Stimulated activated CD8-positive, alpha-beta memory T cell treated with anti-CD3 and anti-CD28 coated beads, Interleukin-12 subunit alpha, Interleukin-12 subunit beta, amount 100 ng/mL, for 1 hour (primary cell): ENCODE data around the gene RIPK3.

Experiments used
- DNase-seq: peaks from one replicate; pipeline ENCODE4 v3.0.0-alpha.2; 2020; ENCODE audit warnings: low read depth

RIPK3 gene

DNA sequence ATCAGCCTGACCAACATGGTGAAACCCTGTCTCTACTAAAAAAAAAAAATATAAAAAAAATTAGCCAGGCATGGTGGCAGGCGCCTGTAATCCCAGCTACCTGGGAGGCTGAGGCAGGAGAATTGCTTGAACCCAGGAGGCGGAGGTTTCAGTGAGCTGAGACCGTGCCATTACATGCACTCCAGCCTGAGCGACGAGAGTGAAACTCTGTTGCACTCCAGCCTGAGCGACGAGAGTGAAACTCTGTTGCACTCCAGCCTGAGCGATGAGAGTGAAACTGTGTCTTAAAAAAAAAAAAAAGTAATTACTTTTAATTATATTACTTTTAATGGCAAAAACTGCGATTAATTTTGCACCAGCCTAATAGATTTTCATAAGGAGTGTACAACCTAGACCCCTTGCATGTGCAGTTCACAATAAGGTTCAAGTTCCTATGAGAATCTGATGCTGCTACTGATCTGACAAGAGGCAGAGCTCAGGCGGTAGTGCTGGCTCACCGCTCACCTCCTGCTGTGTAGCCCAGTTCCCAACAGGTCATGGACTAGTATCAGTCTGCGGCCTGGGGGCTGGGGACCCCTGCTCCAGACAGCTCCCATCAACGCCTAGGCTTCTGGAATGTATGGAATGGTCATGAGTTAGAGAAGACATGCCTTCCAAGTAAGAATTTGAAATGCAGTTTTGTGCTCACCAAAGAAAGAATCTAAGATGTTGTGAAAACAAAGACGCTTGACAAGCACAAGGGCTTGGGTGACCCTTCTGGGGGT is 18.4 kb downstream of the RIPK3 start:
- DNase-seq, result no peak

DNA sequence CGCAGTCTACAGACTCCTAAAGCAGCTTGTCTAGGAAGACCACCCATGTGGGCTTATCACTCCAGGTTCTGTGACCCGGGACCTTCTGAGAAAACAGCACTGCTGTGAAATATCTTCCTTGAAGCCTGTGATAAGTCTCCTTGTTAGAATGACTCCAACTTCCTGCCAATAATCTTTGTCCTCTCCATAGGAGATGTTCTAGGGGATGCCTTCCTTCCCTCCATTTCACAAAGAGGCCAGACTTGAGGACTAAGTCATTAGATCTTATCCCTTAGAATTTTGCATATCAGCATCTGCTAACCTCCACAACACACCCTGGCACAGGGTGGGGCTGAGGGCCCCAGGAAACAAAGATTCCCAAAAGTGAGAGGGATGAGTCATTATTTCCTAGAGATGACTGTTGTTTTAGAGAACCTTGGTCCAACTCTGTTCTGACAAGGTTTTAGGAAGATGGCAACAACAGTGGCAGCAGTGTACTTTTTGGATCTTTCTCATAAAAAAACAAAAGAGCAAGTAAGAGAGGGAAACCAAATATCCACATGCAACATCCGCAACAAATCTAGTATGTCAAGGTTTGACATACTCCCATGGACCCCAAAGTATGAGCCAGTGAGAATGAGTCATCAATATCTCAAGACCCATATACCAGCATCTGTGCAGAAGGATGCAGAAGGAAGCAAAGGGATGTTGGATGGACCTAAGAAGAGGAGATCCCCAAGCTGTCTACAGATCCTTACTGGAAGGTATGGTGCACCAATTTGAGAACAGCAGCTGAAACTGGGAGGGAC is 22.5 kb downstream of the RIPK3 start:
- DNase-seq, result no peak

DNA sequence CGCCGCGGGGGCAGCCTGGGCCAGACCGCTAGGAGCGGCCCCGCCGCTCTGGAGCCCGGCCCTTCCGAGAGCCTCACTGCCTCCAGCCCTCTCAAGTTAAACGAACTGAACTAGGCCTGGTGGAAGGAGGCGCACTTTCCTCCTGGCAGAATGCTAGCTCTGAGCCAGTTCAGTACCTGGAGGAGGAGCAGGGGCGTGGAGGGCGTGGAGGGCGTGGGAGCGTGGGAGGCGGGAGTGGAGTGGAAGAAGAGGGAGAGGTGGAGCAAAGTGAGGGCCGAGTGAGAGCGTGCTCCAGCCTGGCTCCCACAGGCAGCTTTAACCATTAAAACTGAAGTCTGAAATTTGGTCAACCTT is 23.2 kb downstream of the RIPK3 start:
- no peak for DNase-seq

DNA sequence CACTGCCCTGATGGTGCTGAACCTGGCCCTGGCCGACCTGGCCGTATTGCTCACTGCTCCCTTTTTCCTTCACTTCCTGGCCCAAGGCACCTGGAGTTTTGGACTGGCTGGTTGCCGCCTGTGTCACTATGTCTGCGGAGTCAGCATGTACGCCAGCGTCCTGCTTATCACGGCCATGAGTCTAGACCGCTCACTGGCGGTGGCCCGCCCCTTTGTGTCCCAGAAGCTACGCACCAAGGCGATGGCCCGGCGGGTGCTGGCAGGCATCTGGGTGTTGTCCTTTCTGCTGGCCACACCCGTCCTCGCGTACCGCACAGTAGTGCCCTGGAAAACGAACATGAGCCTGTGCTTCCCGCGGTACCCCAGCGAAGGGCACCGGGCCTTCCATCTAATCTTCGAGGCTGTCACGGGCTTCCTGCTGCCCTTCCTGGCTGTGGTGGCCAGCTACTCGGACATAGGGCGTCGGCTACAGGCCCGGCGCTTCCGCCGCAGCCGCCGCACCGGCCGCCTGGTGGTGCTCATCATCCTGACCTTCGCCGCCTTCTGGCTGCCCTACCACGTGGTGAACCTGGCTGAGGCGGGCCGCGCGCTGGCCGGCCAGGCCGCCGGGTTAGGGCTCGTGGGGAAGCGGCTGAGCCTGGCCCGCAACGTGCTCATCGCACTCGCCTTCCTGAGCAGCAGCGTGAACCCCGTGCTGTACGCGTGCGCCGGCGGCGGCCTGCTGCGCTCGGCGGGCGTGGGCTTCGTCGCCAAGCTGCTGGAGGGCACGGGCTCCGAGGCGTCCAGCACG is 23.8 kb downstream of the RIPK3 start:
- DNase-seq, result no peak

DNA sequence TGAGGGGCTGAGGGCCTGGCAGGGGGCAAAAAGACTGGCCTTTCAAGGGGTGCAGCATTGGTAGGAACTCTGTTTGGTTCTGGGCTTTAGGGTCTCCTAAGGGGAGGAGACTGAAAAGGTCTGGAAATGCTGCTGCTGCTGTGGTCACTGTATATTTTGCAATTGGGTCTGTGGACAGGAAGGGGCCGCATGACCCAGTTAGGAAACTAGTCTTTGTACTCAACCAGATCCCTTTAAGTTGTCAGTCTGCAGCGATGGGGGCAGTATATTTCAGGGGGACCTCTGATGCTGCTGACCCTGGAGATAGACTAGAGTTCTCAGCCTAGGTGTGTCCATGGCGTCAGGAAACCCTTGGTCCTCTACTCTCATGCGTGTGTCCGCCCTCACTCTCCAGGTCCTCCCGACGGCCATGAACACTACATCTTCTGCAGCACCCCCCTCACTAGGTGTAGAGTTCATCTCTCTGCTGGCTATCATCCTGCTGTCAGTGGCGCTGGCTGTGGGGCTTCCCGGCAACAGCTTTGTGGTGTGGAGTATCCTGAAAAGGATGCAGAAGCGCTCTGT is 24.5 kb downstream of the RIPK3 start:
- no peak for DNase-seq

DNA sequence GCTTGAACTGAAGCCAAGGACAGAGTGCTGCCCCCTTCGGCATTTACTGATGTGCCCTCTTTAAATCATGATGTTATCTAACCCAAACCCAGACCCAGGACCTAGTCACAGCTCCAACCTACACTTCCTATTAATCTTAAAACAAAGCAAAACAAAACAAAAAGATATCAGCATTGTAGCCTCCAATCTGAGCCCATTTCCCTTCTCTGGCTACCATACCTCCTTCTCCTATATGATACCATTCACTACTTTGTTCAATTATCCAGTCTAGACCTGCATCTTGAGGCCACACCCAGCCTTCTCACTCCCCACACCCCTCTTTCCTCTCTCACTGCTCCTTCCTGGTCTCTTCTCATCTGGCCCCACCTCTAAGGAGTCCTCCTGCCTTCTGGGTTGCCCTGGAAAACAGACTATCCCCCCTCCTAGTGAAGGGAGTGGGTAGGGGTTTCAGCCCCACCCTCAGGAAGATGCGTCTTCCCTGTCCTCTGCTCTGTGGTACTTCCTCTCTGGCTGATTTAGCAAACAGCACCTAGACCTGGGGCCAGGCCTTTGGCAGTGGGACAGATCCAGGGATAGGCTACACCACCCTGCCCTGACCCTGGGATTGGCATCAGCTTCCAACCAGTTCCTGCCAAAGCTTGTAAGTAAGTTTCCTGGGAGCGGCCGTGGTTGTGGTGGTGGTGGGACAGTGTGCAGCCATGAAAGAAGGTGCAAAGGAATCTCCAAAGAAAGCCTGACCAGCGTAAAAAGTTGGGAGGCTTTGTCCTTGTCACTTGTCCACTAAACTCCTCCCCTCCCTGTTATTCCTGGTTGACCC is 25.2 kb downstream of the RIPK3 start:
- no peak for DNase-seq

DNA sequence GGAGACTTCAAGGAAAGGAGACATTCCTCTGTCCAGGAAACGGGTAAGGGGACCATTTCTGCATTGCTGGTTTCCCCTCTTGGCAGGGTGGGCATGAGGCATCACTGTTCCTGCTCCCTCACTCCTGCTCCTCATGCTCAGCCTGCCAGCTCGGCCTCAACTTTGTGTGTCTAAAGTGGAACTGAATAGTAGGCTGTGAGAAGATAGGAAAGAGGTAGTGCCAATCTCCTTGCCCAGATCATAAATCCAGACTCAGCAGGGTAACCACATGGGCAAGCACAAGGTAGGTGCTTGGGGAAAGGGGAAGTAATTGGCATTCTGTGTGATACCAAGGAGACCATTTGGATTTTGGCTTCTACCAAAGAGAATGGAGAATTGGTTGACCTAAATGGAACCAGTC is 25.9 kb downstream of the RIPK3 start:
- DNase-seq, result no peak

DNA sequence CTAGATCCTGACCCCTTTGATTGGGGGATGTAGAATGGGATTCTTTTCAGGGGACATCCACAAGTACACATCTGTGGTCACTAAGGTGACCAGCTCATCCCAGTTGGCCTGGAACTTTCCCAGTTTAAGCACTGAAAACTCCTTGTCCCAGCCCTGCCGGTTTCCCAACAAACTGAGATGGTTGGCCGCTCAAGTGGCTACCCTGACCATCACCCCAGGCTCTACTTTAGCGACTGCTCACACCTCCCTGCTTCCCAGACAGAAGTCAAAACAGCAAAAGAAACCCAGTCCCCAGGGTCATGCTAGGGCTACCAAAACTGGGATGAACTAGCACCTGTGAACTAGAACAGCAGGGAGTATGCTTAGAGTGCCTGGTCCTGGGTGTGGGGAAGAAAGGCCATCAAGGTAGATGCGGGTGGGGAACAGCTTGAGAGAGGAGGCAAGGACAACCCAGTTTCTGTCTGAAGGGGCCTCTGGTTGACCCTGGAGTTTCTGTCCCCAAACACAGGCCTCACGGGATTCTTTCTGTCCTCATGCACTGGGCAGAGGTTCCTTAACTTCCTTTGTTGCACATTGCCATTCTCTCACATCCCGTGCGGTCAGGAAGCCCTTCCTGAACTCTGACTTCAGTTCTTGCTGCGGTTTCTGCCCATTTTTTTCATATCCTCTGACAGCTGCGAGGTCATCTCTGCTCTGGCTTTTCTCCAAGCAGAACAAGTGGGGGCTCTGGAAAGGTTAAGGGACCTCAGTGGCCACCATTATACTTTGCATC is 26.9 kb downstream of the RIPK3 start:
- no peak for DNase-seq

DNA sequence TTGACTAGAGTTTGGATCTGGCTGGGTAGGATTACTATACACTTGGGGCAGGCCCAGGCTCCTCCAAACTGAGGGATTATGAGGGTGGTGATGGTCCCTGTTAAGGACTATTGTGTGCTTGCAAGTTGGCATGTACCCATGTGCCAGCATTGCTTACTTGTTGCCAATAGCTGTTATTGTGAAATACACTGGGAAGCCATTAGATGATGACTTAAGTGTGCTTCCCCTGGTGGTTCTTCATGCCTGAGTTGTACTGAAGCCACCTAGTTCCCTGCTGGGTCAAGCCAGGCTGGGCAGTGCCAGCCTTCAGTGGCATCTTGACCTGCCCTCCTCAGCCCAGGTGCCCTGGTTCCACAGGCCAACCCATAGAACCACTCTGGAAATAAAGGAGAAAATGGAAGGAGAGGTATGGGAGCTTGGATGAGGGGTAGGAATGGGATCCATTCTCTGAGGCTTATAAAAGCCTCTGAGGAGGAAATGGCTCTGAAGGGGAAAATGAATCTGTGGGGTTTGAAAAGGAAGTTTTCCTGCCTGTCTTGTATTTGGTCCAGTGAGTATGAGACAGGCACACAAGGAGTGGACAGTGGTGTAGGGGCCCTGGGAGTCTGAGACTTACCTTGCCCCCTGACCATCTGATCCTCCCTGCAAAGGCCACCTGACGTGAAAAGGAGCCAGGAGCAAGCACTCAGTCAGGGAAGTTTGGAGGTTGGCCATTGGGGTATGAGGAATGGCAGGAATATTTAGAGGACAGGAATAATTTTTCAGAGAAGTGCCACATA is 27.8 kb downstream of the RIPK3 start:
- DNase-seq, result no peak

DNA sequence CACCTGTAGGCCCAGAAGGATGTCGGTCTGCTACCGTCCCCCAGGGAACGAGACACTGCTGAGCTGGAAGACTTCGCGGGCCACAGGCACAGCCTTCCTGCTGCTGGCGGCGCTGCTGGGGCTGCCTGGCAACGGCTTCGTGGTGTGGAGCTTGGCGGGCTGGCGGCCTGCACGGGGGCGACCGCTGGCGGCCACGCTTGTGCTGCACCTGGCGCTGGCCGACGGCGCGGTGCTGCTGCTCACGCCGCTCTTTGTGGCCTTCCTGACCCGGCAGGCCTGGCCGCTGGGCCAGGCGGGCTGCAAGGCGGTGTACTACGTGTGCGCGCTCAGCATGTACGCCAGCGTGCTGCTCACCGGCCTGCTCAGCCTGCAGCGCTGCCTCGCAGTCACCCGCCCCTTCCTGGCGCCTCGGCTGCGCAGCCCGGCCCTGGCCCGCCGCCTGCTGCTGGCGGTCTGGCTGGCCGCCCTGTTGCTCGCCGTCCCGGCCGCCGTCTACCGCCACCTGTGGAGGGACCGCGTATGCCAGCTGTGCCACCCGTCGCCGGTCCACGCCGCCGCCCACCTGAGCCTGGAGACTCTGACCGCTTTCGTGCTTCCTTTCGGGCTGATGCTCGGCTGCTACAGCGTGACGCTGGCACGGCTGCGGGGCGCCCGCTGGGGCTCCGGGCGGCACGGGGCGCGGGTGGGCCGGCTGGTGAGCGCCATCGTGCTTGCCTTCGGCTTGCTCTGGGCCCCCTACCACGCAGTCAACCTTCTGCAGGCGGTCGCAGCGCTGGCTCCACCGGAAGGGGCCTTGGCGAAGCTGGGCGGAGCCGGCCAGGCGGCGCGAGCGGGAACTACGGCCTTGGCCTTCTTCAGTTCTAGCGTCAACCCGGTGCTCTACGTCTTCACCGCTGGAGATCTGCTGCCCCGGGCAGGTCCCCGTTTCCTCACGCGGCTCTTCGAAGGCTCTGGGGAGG is 28.9 kb downstream of the RIPK3 start, which contains the start of gene LTB4R:
TSS of gene LTB4R (plus strand) at position 857 of the 959 bp plus-strand sequence. CDS start 4,150 bp downstream, outside the sequence.
- DNase-seq, result peak; percentile 22

DNA sequence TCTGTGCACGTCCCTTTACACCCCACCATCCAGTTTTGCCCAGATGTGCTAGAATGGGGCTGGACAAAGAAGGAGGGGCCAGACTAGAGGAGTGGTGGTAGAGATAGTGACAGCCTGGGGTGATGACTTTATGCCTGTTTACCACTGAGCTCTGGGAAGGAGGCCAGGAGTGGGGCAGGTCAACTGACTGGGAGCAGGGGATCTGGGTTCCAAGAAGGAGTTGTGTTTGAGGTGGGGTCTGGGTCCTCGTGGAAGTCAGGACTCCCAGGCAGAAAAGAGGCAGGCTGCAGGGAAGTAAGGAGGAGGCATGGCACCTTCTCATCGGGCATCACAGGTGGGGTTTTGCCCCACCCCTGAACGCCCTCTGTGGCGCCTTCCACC is 29.5 kb downstream of the RIPK3 start:
- DNase-seq, result no peak

DNA sequence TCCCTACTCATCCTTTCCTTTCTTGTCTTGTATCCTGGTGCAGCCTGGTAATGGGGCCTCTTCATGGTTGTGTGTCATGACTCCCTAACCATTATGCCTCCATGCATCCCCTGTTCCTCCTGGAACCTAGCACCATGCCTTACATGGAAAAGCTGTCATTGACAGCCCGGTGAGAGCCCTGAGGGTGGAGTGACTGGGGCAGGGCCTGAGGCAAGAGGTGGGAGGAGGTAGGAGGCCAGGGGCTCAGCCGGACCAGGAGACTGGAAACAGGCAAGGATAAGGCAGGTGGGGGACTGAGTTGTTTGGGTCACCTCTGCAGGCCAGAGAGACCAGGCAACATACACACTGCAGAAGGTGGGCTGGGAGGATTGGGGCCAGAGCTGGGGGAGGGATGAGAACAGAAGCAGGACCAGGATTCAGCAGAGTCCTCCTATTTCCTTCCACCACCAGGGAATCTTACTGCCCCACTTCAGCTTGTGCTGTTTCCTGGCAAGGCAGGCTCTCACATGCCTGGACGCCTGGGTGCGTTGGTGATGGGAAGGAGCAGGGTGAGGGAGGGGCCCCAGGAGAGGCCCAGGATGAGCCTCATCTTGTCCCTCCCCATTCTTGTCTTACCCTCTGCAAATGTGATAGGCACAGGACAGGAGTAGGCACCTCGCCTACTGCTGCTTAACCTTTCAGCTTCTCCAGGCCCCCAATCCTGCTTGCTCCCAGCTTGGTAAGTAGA is 30.1 kb downstream of the RIPK3 start, which contains the start of gene LTB4R2:
TSS of gene LTB4R2 (plus strand) at position 603 of the 727 bp plus-strand sequence. CDS start 525 bp downstream, outside the sequence.
- no peak for DNase-seq

DNA sequence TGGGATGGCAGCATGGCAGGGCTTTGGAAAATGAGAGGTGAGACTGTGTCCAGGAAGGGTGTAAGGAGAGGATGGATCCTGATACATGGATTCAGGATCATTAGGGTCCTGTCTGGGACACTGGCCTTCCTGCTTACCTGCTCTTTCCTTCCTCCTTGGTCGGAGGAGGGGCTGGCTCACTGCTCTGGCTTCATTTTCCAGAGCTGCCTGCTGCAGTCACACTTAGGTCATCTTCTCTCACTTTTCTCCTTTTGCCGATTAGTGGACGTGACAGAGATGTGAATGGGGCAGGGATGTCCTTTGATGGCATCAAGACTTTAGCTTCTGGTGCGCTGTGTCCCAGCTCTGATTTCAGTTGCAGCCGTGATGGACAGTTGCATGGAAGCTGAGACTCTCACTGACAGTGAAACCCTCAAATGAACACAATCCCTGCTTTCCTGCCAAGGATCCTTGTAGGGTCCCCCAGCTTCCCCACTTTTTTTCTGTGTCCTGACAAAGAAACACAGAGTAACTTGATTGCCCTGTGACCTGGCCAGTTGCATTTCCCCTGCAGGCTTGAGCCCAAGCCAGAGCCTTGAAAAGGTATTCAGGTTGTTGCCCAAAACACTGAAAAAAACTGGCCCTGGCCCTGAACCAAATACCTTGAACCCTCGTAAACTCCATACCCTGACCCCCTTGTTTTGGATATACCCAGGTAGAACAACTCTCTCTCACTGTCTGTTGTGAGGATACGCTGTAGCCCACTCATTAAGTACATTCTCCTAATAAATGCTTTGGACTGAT is 31.3 kb downstream of the RIPK3 start:
- no peak for DNase-seq

DNA sequence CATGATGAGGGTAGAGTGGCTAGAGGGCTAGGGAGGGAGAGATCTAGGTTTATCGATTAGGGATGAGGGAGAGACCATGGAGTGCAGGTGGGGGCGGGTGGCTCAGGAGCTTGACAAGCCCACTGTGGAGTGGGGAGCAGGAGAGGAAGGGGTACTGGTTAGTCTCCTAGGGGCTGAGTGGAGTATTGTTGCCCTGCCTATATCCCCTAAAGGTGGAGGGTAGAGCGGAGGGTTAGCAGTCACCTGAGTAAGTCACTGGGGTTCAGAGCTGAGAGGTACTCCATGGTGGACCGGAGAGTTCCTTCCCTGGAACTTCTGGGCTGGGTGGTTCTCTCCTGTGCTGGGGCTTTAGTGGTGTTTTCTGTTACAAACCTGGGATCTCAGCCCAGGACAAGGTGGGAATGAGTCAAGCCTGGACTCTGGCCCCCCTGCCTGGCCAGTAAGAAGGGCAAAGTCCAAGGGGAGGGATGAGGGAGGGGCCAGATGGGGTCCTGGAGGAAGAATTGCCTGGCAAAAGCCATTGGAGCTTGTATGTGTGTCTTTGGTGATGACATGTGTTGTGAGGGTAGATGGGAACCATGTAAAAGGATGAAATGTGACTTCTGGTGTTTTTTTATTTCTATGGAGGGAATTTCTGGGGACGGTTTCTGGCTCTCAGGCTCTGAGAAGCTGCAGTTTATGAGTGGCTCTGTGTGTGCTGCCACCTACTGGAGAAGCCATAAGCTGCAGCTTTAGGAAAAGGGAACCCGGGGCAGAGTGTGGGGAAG is 32.0 kb downstream of the RIPK3 start, which contains the start of gene CIDEB:
TSS of gene CIDEB (minus strand) at position 403 of the 767 bp plus-strand sequence. CDS start at position 284, 119 bp downstream.
- DNase-seq, result peak; percentile 41

DNA sequence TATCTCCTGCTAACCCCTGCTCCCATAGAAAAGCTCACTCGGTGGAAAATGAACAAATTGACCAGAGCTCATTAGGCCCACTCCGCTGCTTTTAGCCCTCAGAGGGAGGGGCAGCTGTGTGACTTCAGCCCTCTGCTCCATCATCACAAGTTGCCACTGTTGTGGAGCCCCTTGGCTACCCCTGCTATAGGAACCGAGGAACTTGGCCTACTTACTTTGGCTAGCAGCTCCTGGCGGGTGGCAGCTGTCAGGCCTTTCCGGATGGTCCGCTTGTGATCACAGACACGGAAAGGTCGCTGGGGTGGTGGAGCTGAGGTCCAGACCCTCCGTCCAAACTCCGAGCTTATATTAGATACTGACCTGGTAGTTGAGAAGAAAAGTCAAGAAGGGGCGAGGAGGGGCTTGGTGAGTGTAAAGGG is 32.6 kb downstream of the RIPK3 start:
- DNase-seq, result no peak

DNA sequence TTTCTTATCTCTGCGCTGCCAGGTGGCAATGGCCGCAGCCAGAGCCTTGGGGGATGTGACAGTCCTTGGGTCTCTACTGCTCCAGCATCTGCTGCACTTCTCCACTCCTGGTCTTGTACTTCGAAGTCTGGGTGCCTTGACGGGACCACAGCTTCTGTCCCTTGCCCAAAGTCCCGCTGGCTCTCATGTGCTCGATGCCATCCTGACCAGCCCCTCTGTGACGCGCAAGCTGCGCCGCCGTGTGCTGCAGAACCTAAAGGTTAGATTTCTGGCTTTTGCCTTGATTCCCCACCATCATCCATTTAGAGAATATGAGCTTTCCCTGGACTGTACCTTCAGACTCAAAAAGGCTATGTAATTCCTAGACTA is 35.8 kb downstream of the RIPK3 start:
- no peak for DNase-seq
